ENCODE data around the gene FMNL2.

- no peak for TF ChIP-seq EZH2 (IDR thresholded peaks at IDR 0.05)
- no peak for TF ChIP-seq POLR2AphosphoS5 (IDR thresholded peaks at IDR 0.05; ENCODE audit: borderline replicate concordance, low read depth, low read length)
- no peak for TF ChIP-seq FOXP2 (optimal IDR thresholded peaks at IDR 0.05; ENCODE audit: control extremely low read depth, extremely low read length, insufficient read depth)
Observed at GRCh38 chr2:152350155-152350679, 15.2 kb downstream of the FMNL2 start.
